IPS-18a (cell line): ENCODE results near the gene PRKN.
"Not testable (repeated sequence)": the region's sequence is repeated elsewhere in the genome, so short reads cannot be mapped to it uniquely, and the experiment has no call there.

Experiments
- H3K27ac ChIP-seq: one replicate; pipeline ENCODE4 v1.5.1; 2013; ENCODE audit warnings: low read length
- H3K27me3 ChIP-seq: one replicate; pipeline ENCODE4 v1.6.1; 2013; ENCODE audit warnings: mild to moderate bottlenecking, low read length; ENCODE audit not compliant: control insufficient read depth, insufficient read depth
- H3K36me3 ChIP-seq: one replicate; pipeline ENCODE4 v1.6.1; 2013; ENCODE audit warnings: low read depth, low read length; ENCODE audit not compliant: control insufficient read depth
- H3K4me1 ChIP-seq: one replicate; pipeline ENCODE4 v1.6.1; 2013; ENCODE audit warnings: low read depth, low read length; ENCODE audit not compliant: control insufficient read depth
- H3K4me3 ChIP-seq: one replicate; pipeline ENCODE4 v1.5.1; 2013; ENCODE audit warnings: low read length
- H3K9ac ChIP-seq: one replicate; pipeline ENCODE4 v1.6.1; 2013; ENCODE audit warnings: mild to moderate bottlenecking, low read length, moderate library complexity
- H3K9me3 ChIP-seq: one replicate; pipeline ENCODE4 v1.6.1; 2013; ENCODE audit warnings: low read depth, low read length; ENCODE audit not compliant: control insufficient read depth

PRKN gene

DNA sequence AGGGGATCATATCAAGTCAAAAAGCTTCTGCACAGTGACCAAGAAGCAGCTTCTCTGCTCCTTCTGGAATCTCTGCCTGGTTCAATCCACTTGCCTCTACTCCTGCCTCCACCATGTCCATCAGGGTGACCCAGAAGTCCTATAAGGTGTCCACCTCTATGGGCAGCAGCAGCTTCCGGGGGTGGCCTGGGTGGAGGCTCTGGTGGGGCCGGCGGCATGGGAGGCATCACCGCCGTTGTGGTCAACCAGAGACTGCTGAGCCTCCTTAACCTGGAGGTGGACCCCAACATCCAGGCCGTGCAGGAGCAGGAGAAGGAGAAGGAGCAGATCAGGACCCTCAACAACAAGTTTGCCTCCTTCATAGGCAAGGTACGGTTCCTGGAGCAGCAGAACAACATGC, 159.3 kb downstream of the PRKN start:
- Histone ChIP-seq H3K4me1 (no peaks in the 10 kb centered on the region), H3K36me3 (no peaks in the 10 kb centered on the region), H3K27me3 (no peaks in the 10 kb centered on the region), H3K4me3 (no peak overlapping the region), H3K9ac (no peak overlapping the region), H3K9me3 (no peaks in the 10 kb centered on the region), H3K27ac (no peak overlapping the region)

DNA sequence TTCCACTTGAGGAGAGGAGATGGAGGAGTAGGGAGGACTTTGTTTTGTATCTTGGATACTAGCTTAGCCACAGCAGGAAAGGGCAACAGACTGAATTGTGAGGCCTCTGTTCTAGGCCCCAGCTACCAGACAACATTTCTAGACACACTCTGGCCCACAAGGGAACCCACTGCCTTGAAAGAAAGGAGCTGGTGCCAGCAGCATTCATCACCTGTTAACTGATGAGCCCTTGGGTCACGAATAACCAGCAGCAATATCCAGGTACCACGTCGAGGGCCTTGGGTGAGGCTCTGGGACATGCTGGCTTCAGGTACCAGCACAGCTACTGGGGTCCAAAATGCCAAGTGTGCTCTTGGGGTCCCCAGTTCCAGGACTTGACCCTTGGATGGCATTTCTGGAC, 165.5 kb downstream of the PRKN start:
- Histone ChIP-seq H3K4me1 (no peaks in the 10 kb centered on the region), H3K27ac (no peak overlapping the region), H3K4me3 (no peak overlapping the region), H3K9ac (no peak overlapping the region), H3K36me3 (no peaks in the 10 kb centered on the region), H3K27me3 (no peaks in the 10 kb centered on the region), H3K9me3 (no peaks in the 10 kb centered on the region)

DNA sequence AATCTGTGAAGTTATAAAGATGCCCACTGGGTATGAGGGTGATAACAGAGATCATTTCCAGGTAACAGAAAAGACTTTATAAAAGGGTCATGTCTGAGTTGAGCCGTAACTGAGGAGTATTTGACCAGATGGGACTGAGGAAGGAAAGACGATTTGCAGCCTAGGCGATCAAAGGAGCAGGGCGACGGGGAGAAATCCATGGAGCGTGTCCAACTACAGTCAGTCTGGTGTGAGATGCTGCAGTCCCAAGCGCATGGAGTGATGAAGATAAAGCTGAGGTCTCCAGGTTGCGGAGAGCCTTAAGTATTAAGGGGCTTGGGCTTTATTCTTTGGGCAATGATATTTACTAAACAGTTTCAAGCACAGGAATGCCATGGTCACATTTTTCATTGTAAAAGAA, 166.7 kb downstream of the PRKN start:
- no peak overlapping the region for H3K9ac ChIP-seq
- no peaks in the 10 kb centered on the region for H3K36me3 ChIP-seq
- H3K27me3 ChIP-seq = no peaks in the 10 kb centered on the region
- no peak overlapping the region for H3K27ac ChIP-seq
- H3K4me3 ChIP-seq = no peak overlapping the region
- H3K4me1 ChIP-seq = no peaks in the 10 kb centered on the region
- no peaks in the 10 kb centered on the region for H3K9me3 ChIP-seq

DNA sequence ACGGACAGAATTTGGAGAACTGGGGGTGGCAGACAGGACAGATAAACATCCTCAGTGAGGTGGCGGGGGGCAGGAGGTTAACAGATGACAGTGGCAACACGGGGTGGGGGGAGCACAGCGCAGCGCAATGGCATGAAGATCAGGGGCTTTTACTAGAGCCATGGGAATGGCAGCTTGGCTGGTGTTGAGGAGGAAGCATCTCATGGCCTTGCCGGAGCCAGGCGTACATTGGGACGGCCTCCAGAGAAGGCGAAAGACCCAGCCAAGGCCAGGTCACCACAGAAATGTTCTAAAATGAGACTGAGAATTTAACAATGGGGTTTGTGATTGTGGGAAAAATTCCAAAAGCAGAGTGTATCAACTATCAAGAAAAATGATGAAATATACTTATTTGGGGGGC, 173.0 kb downstream of the PRKN start:
- Histone ChIP-seq H3K4me3 (no peak overlapping the region), H3K9ac (no peak overlapping the region), H3K36me3 (no peaks in the 10 kb centered on the region), H3K27me3 (no peaks in the 10 kb centered on the region), H3K27ac (no peak overlapping the region), H3K4me1 (no peaks in the 10 kb centered on the region), H3K9me3 (no peaks in the 10 kb centered on the region)

DNA sequence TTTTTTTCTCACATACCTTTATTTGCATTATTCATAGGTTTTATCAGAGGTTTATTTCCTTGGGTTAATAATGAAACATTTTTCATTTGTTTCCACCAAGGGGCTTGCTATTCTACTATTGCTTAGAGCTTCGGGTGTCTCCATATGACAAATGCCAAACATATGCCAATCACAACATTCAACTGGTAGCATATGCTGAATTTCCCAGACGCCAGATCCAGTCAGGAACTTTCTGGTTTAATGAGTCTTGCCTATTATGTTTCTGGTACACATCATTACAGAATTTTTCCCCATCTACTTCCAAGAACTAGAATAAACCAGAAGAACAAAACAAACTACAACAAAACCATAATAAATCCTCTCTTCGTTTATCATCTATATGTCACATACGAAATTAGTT, 180.7 kb downstream of the PRKN start:
- no peak overlapping the region for H3K27ac ChIP-seq
- H3K9me3 ChIP-seq = no peaks in the 10 kb centered on the region
- no peak overlapping the region for H3K9ac ChIP-seq
- H3K4me3 ChIP-seq = no peak overlapping the region
- H3K36me3 ChIP-seq = no peaks in the 10 kb centered on the region
- H3K4me1 ChIP-seq = peaks cover 7% of the 10 kb centered on the region
- no peaks in the 10 kb centered on the region for H3K27me3 ChIP-seq

DNA sequence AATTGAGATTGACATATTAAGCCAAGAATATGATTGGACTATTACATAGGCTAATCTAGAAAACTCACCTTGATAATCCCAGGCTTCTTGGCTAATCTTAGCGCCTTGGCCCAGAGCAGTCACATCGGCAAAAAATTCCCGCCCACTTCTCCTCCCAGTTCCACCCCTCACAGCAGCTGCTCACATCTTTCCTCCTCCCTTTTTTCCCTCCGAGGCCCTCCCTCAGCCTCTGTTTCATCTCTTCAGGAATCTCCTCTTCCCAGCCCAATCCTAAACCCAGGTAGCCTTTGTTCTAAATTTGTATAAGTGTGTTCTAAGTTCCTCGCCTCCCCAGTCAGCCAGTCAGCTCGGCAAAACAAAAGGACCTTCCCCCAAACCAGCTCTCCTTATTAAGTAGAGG, 184.3 kb downstream of the PRKN start:
- Histone ChIP-seq H3K9ac (no peak overlapping the region), H3K36me3 (no peaks in the 10 kb centered on the region), H3K27ac (no peak overlapping the region), H3K27me3 (no peaks in the 10 kb centered on the region), H3K9me3 (no peaks in the 10 kb centered on the region), H3K4me3 (no peak overlapping the region), H3K4me1 (peaks cover 7% of the 10 kb centered on the region)

DNA sequence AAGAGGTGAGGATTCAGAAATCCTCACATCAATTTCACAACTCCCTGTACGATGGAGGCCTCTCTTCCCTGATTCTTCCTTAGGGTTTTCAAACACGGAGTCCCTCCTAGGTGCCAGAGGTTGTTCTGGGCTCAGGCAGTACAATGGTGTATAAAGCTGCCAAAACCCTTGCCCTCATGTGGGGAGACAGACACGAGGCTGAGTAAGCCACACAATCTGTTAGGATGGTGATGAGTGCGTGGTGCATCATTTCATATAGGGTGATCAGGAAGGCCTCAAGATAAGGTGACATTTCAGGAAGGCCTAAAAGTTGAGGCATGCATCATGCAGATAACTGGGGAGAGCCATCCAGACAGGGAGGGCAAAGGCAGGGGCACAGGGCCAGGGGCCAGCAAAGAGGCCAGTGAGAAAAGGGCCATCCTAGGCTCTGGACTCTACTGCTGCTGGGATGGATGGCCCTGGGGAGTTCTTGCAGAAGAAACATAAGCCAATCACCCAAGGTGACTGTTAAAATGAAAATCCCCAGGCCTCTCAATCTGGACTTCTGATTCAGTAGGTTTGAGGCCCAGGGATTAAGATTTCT, 186.5 kb downstream of the PRKN start:
- no peak overlapping the region for H3K4me3 ChIP-seq
- H3K9ac ChIP-seq = no peak overlapping the region
- H3K36me3 ChIP-seq = no peaks in the 10 kb centered on the region
- H3K27me3 ChIP-seq = no peaks in the 10 kb centered on the region
- H3K4me1 ChIP-seq = peaks cover 7% of the 10 kb centered on the region
- H3K9me3 ChIP-seq = no peaks in the 10 kb centered on the region
- no peak overlapping the region for H3K27ac ChIP-seq

DNA sequence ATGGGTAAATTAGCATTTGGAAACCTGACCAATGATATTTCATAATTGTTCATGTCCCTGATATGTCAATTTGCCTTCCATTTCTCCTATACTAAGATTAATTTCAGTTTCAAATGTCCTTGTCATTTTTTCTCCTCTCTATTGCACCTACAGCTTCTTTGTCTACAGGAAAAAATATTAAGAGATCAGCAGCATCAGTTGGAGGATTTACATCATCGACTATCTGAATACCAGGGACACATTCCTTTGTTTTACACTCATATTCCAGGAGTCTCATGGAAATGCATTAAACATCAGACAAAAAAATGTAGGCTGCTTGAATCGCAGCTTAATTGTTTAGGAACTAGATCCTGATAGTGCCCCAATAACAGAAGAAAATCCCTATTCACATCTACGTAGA, 188.2 kb downstream of the PRKN start:
- H3K27me3 ChIP-seq = no peaks in the 10 kb centered on the region
- H3K36me3 ChIP-seq = no peaks in the 10 kb centered on the region
- no peak overlapping the region for H3K27ac ChIP-seq
- H3K4me3 ChIP-seq = no peak overlapping the region
- peaks cover 7% of the 10 kb centered on the region for H3K4me1 ChIP-seq
- H3K9ac ChIP-seq = no peak overlapping the region
- H3K9me3 ChIP-seq = no peaks in the 10 kb centered on the region

DNA sequence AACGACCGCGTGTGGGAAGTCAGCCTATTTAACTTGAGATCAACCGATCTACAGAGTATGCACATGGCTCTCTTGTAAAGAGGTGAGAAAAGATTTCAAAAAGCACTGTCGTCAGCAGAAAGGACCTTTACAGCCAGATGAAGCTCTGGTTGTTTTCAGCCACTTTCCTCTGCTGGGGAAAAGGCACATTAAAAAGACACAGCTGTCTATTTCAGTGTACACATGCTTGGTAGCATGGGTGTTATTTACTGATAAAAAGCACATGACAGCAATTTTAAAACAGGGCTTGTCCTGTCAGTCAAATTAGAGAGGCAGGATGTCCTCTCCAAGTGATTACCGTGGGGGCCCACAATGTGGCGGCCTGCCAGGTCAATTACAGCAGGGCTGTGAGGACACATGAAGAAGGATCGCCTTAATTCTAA, 188.9 kb downstream of the PRKN start:
- no peaks in the 10 kb centered on the region for H3K9me3 ChIP-seq
- H3K4me3 ChIP-seq = no peak overlapping the region
- no peaks in the 10 kb centered on the region for H3K36me3 ChIP-seq
- H3K27me3 ChIP-seq = no peaks in the 10 kb centered on the region
- peaks cover 5% of the 10 kb centered on the region for H3K4me1 ChIP-seq
- H3K9ac ChIP-seq = no peak overlapping the region
- no peak overlapping the region for H3K27ac ChIP-seq

DNA sequence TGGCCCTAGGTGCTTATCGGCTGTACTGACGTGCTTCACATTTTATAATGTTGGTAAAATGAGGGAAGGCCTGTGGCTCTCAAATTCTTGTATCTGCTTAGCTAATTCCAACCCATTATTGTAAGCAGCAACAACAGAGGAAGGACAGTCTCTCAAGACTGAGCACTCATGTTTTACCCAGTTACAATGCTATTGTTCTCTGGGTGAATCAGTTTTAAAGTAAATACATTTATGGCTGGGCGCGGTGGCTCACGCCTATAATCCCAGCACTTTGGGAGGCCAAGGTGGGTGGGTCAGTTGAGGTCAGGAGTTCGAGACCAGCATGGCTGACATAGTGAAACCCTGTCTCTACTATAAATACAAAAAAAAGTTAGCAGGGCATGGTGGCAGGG, 194.6 kb downstream of the PRKN start:
- Histone ChIP-seq H3K4me3 (no peak overlapping the region), H3K27ac (no peak overlapping the region), H3K4me1 (no peaks in the 10 kb centered on the region), H3K27me3 (no peaks in the 10 kb centered on the region), H3K36me3 (no peaks in the 10 kb centered on the region), H3K9ac (no peak overlapping the region), H3K9me3 (no peaks in the 10 kb centered on the region)

DNA sequence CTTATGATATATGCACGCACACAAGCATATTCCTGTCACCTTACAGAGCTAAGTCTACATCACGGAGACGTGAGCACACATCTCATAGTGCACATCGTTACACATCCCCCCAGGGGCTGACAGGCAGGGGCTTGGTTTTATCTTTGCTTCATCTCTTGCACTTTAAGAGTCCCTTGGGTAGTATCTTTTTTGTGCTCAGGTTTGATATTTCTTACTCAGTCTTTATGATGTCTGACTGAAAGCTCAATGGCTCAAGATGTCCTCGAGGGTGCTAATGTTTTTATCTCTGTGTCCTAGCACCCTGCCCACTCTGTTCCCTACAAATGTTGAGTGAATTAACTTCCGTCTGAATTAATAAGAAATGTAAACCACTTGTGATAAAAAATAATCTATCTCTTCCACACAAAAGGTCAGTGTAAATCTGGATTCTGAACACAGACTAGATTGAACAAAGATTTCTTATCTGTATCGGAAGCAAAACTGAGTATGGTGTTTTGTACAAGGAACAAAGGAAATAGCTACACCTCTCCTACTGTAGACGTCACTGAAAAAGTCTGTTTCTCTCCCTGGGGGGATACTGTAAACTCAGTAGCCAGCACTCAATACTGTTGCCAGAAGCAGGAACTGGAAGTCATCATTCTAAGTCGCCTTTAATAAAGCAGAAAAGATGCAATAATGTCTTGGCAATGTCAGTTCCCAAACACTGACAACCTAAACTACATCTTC, 195.1 kb downstream of the PRKN start:
- no peaks in the 10 kb centered on the region for H3K36me3 ChIP-seq
- no peak overlapping the region for H3K4me3 ChIP-seq
- H3K9me3 ChIP-seq = no peaks in the 10 kb centered on the region
- no peak overlapping the region for H3K27ac ChIP-seq
- H3K9ac ChIP-seq = no peak overlapping the region
- peaks cover 4% of the 10 kb centered on the region for H3K4me1 ChIP-seq
- H3K27me3 ChIP-seq = no peaks in the 10 kb centered on the region

DNA sequence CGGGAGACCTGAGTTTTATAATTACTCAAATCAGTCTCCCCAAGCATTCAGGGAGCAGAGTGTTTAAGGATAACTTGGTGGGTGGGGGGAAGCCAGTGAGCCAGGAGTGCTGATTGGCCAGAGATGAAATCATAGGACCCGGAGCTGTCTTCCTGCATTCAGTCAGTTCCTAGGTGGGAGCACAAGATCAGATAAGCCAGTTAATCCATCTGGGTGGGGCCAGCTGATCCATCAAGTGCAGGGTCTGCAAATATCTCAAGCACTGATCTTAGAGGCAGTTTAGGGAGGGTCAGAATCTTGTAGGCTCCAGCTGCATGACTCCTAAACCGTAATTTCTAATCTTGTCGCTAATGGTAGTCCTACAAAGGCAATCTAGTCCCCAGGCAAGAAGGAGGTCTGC, 196.2 kb downstream of the PRKN start:
- peaks cover 13% of the 10 kb centered on the region for H3K4me1 ChIP-seq
- H3K27ac ChIP-seq = not testable (repeated sequence)

More for the DNA sequence above, 196.2 kb downstream of the PRKN start:
- not testable (repeated sequence) for H3K4me3 ChIP-seq, H3K9me3 ChIP-seq, H3K27me3 ChIP-seq, H3K9ac ChIP-seq, H3K36me3 ChIP-seq
